ENCODE measurements around the gene SAMD13. TPM values are rescaled to one million over a fixed set of nuclear protein-coding genes. Genes with fewer than 3 reads are reported as not detected.

SAMD13 gene
- total RNA-seq, 4 donors from 2014 or later = 0.33 to 2.5 (median 2.1) TPM; not detected in 1

GRCh38 chr1:84269306-84269705 lies 32.2 kb upstream of the SAMD13 start:
- Histone ChIP-seq H3K36me3 (no peaks in the 10 kb centered on the region), H3K27me3 (no peaks in the 10 kb centered on the region), H3K9me3 (no peaks in the 10 kb centered on the region), H3K4me3 (no peak overlapping the region), H3K4me1 (peaks cover 0 to 3% (median 0%) of the 10 kb centered on the region in 4 donors), H3K27ac (replicated peaks in 1 of 4) (no peak overlapping the region)
- WGBS = 50% methylated on average over 2 of the region's 2 CpGs
- intact Hi-C loops (cut with DNase I) = no loop called here
- DNase-seq (ENCODE audit: extremely low spot score) = no peak
- TF ChIP-seq POLR2A (IDR thresholded peaks at IDR 0.05; ENCODE audit: low read depth) = no peak
- no peak for TF ChIP-seq POLR2AphosphoS5 (IDR thresholded peaks at IDR 0.05)
- TF ChIP-seq EP300 (IDR thresholded peaks at IDR 0.05) = no peak
- TF ChIP-seq, protein P1, sequence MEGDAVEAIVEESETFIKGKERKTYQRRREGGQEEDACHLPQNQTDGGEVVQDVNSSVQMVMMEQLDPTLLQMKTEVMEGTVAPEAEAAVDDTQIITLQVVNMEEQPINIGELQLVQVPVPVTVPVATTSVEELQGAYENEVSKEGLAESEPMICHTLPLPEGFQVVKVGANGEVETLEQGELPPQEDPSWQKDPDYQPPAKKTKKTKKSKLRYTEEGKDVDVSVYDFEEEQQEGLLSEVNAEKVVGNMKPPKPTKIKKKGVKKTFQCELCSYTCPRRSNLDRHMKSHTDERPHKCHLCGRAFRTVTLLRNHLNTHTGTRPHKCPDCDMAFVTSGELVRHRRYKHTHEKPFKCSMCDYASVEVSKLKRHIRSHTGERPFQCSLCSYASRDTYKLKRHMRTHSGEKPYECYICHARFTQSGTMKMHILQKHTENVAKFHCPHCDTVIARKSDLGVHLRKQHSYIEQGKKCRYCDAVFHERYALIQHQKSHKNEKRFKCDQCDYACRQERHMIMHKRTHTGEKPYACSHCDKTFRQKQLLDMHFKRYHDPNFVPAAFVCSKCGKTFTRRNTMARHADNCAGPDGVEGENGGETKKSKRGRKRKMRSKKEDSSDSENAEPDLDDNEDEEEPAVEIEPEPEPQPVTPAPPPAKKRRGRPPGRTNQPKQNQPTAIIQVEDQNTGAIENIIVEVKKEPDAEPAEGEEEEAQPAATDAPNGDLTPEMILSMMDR (IDR thresholded peaks at IDR 0.05) = no peak

DNA sequence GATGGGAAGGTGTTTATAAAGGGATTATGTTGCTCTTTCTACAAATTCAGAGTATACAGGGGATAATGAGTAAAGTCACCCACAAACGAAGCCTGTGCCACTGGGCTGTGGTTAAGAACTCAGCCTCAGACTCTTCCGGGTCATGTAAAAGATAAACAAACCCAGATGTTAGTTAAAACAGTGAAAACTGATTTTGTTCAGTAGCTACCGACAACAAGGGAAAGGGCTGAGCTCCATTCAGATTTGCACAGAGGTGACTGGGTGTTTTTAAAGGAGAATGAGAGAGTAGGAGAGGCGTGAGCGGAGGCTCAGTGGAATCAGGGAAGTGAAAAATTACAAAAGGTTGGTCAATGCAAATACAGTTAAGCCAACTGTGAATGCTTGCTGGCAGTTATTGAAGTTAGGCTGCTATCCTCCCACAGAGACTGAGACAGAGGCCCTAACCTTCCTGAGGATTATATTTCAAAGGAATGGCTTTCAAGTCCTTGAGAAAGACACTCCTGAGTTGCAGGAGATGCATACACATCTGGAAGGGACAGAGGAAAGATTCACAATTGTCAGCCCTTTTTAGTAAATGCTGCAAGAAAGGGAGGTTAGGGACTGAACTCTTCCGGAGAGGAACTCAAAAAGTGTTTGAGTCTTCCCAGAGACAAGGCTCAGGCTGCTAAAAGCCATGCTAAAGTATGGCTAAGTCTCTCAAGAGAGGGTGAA lies 29.9 kb upstream of the SAMD13 start:
- no peak for DNase-seq (ENCODE audit: extremely low spot score)
- 41% methylated on average over 6 of the region's 6 CpGs for WGBS
- no peak overlapping the region for H3K4me3 ChIP-seq
- no peak overlapping the region for H3K27ac ChIP-seq (replicated peaks in 1 of 4)
- TF ChIP-seq POLR2A (IDR thresholded peaks at IDR 0.05; ENCODE audit: low read depth) = no peak
- no peak for TF ChIP-seq POLR2AphosphoS5 (IDR thresholded peaks at IDR 0.05)
- TF ChIP-seq EP300 (IDR thresholded peaks at IDR 0.05) = no peak
- TF ChIP-seq, protein P1 (IDR thresholded peaks at IDR 0.05) = no peak
- no peaks in the 10 kb centered on the region for H3K36me3 ChIP-seq
- H3K27me3 ChIP-seq = no peaks in the 10 kb centered on the region
- intact Hi-C loops (cut with DNase I) = no loop called here
- H3K4me1 ChIP-seq = peaks cover 0 to 3% (median 0%) of the 10 kb centered on the region in 4 donors
- no peaks in the 10 kb centered on the region for H3K9me3 ChIP-seq

DNA sequence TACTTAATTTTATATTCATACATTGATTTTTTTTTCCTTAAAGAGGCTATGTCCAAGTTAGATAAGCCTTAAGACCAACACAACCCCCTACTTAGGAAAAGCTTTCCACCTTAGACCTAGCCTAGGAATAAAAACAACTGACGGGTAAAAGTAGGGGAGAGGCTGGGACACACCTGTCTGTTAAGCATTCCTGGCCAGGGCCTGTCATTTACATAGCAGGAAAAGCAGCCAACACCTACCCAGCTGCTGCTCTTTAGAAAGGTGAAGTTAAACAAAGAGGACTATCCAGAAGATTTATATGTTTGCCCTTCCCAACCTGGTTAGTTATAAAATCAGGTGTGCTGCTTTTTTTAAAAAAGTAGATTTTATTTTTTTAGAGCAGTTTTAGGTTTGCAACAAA lies 29.1 kb upstream of the SAMD13 start:
- no peak for TF ChIP-seq POLR2AphosphoS5 (IDR thresholded peaks at IDR 0.05)
- TF ChIP-seq, protein P1 (IDR thresholded peaks at IDR 0.05) = no peak
- TF ChIP-seq POLR2A (IDR thresholded peaks at IDR 0.05; ENCODE audit: low read depth) = no peak
- no peak for TF ChIP-seq EP300 (IDR thresholded peaks at IDR 0.05)
- intact Hi-C loops (cut with DNase I) = no loop called here
- Histone ChIP-seq H3K4me1 (peaks cover 0 to 3% (median 0%) of the 10 kb centered on the region in 4 donors), H3K4me3 (no peak overlapping the region), H3K36me3 (no peaks in the 10 kb centered on the region), H3K27me3 (no peaks in the 10 kb centered on the region), H3K27ac (replicated peaks in 1 of 4) (no peak overlapping the region), H3K9me3 (no peaks in the 10 kb centered on the region)
- no peak for DNase-seq (ENCODE audit: extremely low spot score)
- 80% methylated on average over 1 of the region's 1 CpG for WGBS

- Histone ChIP-seq H3K4me3 (no peak overlapping the region), H3K36me3 (no peaks in the 10 kb centered on the region), H3K4me1 (no peaks in the 10 kb centered on the region), H3K9me3 (no peaks in the 10 kb centered on the region), H3K27me3 (no peaks in the 10 kb centered on the region), H3K27ac (replicated peaks in 1 of 4) (no peak overlapping the region)
- TF ChIP-seq EP300 (IDR thresholded peaks at IDR 0.05) = no peak
- TF ChIP-seq POLR2A (IDR thresholded peaks at IDR 0.05; ENCODE audit: low read depth) = no peak
- TF ChIP-seq POLR2AphosphoS5 (IDR thresholded peaks at IDR 0.05) = no peak
- TF ChIP-seq, protein P1 (IDR thresholded peaks at IDR 0.05) = no peak
- intact Hi-C loops (cut with DNase I) = no loop called here
- WGBS = 98% methylated on average over 1 of the region's 1 CpG
- DNase-seq (ENCODE audit: extremely low spot score) = no peak
Observed at GRCh38 chr1:84277343-84278059, 24.0 kb upstream of the SAMD13 start.
